ENCODE measurements around the gene SLC4A5.

SLC4A5 gene

DNA sequence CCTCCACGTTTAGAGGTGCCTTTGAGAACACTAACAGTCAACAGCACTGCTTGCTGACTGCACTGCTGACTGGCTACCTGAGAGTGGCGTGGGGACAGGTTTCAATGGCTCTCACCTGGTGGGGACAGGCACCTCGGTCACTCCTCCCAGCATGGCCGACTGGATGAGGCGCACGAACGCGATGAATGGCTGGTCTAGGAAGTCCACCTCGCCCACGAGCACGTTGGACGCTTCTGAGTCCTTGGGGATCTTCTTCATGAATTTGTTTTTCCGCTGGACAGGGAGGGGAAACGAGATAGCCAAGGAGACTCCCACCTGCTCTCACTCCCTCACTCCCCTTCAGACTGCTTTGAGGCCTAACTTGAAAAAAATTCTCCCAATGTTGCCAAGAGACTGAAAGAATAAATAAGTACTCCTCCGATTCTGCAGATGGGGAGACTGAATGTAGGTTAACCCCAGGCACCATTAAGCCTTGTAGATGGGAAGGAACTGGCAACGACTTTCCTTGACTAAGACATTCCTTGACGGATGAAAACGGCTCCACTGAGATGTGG is 87.5 kb downstream of the SLC4A5 start:
- no peak overlapping the region for H3K4me3 ChIP-seq (replicated peaks; ENCODE audit: low read depth, low read length)
- TF ChIP-seq CTCF (IDR thresholded peaks at IDR 0.05; ENCODE audit: low read depth, low read length, missing control alignments), result no peak
- DNase-seq (ENCODE audit: extremely low read depth, low read depth), result no peak

DNA sequence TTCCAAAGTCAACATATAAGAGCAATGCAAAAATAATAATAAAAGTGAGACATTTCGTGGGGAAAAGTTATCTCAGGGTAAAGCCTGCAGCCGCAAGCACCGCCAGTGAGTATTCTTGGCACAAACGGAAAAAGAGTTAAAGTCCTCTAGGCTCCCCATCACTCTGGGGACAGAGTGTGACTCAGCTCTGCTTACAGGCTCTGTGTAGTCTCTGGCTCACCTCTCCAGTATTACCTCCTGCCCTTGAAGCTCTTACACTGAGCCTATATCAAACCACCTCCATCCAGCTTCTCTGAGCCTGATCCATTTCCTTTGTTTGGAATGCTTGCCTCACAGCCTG is 89.3 kb downstream of the SLC4A5 start:
- no peak for DNase-seq (ENCODE audit: extremely low read depth, low read depth)
- no peak for TF ChIP-seq CTCF (IDR thresholded peaks at IDR 0.05; ENCODE audit: low read depth, low read length, missing control alignments)
- H3K4me3 ChIP-seq (replicated peaks; ENCODE audit: low read depth, low read length), result no peak overlapping the region

- no peak for TF ChIP-seq CTCF (IDR thresholded peaks at IDR 0.05; ENCODE audit: low read depth, low read length, missing control alignments)
- H3K4me3 ChIP-seq (replicated peaks; ENCODE audit: low read depth, low read length), result no peak overlapping the region
- no peak for DNase-seq (ENCODE audit: extremely low read depth, low read depth)
Observed at GRCh38 chr2:74253306-74253970, 89.8 kb downstream of the SLC4A5 start.

DNA sequence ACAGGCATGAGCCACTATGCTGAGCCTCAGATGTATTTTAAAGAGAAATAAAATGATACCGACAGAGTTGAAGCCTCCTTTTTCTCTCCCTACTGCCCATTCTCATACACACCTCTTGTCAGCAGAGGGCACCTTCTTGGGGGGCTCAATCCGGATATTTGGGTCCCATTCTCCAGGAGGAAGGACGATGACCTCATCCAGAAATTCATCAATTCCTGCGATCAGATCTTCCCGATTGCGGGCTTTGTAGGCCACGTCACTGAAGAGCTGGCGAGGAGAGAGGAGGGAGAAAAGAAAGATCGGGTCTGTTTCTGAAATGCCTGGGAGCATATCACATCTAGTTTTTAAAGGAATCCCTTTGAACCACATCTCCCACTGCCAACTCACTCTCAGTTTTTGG is 90.4 kb downstream of the SLC4A5 start:
- H3K4me3 ChIP-seq (replicated peaks; ENCODE audit: low read depth, low read length), result no peak overlapping the region

GRCh38 chr2:74252036-74252435 is 91.2 kb downstream of the SLC4A5 start:
- no peak for TF ChIP-seq CTCF (IDR thresholded peaks at IDR 0.05; ENCODE audit: low read depth, low read length, missing control alignments)
- no peak overlapping the region for H3K4me3 ChIP-seq (replicated peaks; ENCODE audit: low read depth, low read length)
- DNase-seq (ENCODE audit: extremely low read depth, low read depth), result no peak

More for the DNA sequence above, 90.4 kb downstream of the SLC4A5 start:
- no peak for TF ChIP-seq CTCF (IDR thresholded peaks at IDR 0.05; ENCODE audit: low read depth, low read length, missing control alignments)
- no peak for DNase-seq (ENCODE audit: extremely low read depth, low read depth)

DNA sequence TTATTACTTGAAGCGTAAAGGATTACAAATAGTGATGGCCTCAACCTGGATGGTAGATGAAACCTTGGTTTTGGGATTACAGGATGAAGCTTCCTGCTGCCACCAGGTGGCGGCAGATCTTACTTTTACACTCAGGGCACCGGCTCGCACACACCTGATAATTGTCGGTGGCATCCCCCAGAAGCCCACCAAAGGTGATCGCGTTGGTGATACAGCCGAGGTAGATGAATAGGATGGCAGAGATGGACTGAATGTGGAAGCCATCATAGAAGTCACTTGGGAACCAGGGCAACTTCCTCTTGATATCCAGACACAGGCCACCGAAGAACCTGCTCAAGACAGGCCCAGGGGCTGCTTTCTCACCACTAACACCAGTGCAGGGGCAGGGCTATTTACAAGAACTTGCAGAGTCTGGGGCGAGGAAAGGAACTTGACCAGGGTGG is 93.0 kb downstream of the SLC4A5 start:
- TF ChIP-seq CTCF (IDR thresholded peaks at IDR 0.05; ENCODE audit: low read depth, low read length, missing control alignments), result peak; percentile 81
- no peak overlapping the region for H3K4me3 ChIP-seq (replicated peaks; ENCODE audit: low read depth, low read length)
- no peak for DNase-seq (ENCODE audit: extremely low read depth, low read depth)
